Measurements from ENCODE around the gene ERN1.

ERN1 gene

GRCh38 chr17:64004218-64004770, 125.7 kb downstream of the ERN1 start:
- DNase-seq (ENCODE audit: low read depth), result no peak

DNA sequence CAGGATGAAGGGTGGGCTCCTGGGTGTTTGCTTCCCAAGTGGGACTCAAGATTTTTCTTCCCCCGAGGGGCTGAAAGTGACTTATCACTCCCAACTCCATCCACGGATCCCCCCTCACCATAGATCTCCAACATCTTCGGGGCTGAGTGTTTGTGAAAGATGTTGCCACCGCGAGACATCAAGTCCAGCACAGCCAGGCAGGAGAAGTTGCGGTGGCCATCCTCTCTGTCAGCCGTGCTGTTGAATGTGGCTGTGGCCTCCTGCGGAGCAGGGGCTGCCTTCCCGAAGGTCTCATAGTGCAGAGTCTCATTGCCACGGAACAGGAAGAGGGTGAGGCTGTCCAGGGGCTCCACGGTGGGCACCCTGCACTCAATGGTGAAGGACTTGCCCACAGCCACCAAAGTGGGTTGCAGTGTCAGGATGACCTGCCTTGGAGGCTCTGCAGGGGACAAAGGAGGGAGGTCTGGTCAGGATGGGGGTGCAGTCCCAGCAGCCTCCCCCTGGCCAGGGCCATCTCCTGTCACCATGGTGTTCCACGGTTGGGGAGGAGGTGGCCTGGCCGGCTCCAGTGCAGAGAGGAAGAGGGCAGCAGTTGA, 126.3 kb downstream of the ERN1 start:
- DNase-seq (ENCODE audit: low read depth), result no peak

DNA sequence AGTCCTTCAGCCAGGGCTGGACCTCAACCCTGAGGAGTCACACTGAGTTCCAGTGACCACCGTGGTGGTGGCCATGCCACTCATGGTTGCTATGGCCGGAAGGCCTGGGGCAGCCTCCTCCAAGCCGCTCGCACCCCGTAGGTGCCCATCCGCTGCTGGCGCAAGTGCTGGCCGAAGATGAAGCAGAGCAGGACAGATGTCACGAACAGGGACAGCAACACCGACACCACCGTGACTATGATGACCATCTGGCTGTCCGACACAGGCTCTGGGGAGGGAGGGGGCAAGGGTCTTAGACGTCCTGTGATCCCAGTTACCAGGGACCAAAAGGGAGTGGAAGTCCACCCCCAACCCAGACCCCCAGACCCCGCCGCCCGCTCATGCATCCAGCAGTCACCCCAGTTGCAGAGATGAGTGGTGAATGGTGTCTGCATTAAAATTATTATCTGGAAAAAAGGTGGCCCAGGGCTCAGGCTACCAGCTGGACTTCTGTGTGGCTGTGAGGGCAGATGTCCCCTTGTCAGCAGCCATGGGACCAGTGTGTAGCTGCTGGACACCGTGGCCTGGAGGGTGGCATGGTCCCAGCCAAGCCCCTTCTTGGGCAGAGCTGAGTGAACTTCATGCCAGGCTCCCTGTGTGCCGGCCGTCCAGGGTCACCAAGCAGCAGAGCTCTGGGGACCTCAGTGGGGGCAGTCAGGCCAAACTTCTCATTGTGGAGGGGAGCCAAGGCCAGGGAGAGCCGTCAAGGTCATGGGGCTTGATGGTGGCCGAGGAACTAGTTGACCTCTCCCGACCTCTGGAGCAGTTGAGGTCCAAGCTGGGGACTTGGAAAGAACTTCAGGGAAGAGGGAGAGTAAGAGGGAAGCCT, 127.1 kb downstream of the ERN1 start:
- no peak for DNase-seq (ENCODE audit: low read depth)

DNA sequence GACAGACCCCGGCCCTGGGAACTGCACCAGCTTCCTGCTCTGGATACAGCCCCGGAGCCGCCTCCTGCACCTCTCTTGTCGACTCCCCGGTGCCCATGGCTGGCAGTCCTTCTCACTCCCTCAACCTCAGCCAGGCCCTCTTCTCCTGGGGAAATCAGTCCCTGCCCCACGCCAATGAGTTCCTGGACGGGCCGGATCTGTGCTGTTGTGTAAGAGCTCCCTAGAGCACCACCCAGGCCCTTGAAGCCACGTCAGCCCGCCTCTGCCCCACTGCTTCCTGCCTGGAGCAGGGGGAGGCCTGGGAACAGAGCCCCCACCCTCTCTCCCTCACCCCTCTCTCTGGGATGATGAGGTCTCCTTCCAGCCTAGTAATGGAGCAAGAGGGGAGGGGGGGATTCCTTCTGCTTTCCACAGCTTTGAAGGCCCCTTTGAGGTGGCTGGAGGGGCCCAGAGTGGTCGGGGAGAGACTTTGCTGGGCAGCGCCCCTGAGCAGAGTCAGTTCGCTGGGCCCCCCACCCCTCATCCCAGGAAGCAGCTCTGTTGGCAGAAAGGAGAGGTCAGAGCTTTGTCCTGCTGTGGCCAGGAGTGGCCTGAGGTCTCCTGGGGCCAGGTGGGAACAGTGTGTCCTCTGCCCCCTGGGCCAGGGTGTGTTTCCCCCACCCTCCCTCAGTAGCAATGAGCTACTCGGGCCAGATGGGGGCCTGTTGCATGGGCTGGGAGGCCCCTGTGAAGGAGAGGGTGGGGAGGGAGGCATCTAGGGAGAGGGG, 128.0 kb downstream of the ERN1 start:
- DNase-seq (ENCODE audit: low read depth), result no peak

- DNase-seq (ENCODE audit: low read depth), result no peak
Measured at GRCh38 chr17:64001091-64001579, 128.8 kb downstream of the ERN1 start.

GRCh38 chr17:63999680-64000531, 130.0 kb downstream of the ERN1 start:
- no peak for DNase-seq (ENCODE audit: low read depth)

DNA sequence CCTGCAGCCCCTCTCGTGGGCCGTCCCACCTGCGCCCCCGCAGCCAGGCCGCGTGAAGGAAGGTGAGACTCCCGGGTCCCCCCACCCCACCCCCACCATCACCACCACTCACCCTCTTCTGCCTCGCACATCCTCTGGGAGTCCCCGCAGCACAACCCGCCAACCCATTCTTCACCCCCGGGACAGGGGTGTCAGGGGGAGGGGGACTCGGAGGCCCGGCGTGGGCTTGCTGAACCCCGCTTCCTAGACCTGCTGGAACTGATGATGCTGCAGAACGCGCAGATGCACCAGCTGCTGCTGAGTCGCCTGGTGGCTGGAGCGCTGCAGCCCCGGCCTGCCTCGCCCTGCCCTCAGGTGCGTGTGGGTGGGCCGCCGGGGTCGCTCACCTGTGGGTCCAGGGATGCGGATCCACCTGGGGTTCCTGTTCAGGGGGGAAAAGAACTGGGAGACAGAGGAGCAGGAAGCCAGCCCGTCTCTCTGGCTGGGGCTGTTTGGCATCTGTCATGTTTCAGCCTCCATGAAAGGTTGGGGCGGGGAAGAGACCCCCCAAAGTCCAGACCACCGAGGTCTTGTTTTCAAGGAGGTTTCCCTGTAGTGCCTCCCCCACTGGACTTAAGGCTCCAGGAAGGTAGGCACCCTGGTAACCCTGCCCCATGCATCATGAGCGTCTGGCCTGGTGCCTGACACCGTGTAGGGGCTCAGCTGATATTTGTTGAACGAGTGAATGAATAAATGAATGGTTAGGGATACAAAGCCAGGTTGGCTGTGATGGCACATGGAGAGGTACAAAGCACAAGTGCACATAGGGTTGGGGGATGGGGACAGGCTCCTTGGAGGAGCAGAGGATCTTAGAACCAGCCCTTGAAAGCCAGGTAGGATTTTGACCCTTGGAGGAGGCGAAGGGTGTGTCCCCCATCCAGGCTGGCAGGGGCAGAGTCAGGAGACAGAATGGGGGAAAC, 130.9 kb downstream of the ERN1 start:
- DNase-seq (ENCODE audit: low read depth), result no peak

GRCh38 chr17:63998050-63998720, 131.8 kb downstream of the ERN1 start, which contains the start of gene PRR29:
Gene PRR29 (plus strand): TSS chr17:63998351. CDS start chr17:63998365, 14 bp downstream.
- DNase-seq (ENCODE audit: low read depth), result no peak

DNA sequence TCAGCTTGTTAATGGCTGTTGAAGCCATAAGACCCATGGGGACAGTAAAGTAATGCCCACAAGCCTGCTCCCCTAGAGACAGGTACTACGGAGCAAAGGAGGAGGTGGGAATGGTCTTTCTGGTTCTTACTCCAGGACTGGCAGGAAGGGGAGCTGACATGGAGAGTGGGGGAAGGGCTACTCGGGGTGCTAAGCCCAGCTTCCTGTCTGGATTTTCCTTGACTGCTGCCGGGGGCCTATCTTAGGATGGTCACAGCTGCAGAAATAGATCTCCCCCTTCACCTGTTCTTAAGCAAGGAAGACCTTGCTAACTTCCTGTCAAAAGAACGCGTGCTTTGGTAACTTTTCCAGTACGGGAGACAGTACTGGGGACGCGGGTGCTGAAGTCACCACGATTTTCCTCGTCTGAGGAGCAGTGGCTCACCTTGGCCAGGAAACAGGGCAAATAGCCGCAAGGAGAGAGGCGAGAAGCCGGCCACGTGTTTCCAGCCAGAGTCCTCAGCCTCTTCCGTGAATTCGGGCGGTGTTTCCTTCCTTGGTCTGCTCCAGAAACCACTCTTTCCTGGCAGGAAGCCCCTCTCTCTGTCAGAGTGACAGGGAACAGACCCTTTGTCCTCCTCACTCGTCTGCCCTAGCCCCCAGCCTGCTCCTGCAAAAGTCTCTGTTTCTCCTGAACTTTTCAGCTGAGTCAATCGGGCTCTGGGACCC, 132.4 kb downstream of the ERN1 start:
- no peak for DNase-seq (ENCODE audit: low read depth)

- DNase-seq (ENCODE audit: low read depth), result no peak
Measured at GRCh38 chr17:63996430-63997182, 133.3 kb downstream of the ERN1 start.

DNA sequence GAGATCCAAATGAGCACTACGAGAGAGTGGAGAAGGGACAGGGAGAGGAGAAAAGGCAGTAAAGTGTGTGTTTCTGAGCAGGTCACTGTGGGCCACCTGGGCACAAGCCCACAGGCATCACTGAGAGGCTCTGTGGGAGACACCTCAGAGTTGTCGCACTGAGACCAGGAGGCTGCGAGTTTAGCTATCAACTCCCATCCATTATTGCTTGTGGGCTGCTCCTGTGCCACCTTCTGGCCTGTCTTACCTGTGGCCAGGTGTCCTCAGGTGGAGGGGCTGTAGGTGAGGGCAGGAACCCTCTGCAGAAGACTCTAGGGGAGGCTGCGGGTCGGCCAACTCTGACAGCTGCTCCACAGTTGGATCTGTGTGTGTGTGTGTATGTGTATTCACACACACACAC, 134.3 kb downstream of the ERN1 start:
- no peak for DNase-seq (ENCODE audit: low read depth)

GRCh38 chr17:63993368-63993985, 136.5 kb downstream of the ERN1 start:
- DNase-seq (ENCODE audit: low read depth), result no peak

GRCh38 chr17:63991611-63992010, 138.3 kb downstream of the ERN1 start:
- DNase-seq (ENCODE audit: low read depth), result no peak

- DNase-seq (ENCODE audit: low read depth), result no peak
Measured at GRCh38 chr17:63989622-63990345, 140.2 kb downstream of the ERN1 start.

All from HS-5 (cell line).